ENCODE results near the gene COX6A1. TPM values are rescaled to one million over a fixed set of nuclear protein-coding genes. Genes with fewer than 3 reads are reported as not detected.

Gene COX6A1
- total and polyA plus RNA-seq, 4 donors: 338 to 910 (median 536) TPM

- TF ChIP-seq YY1 (IDR thresholded peaks at IDR 0.05) (no peak), HNF4A (conservative IDR thresholded peaks at IDR 0.05) (no peak), SP1 (IDR thresholded peaks at IDR 0.05) (no peak), HNF4G (IDR thresholded peaks at IDR 0.05) (no peak)
- TF ChIP-seq, protein P1, sequence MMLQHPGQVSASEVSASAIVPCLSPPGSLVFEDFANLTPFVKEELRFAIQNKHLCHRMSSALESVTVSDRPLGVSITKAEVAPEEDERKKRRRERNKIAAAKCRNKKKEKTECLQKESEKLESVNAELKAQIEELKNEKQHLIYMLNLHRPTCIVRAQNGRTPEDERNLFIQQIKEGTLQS (IDR thresholded peaks at IDR 0.05): no peak
- peak overlapping the region in 1 of 2 donors; percentile 7 for H3K9ac ChIP-seq (ENCODE audit: low read depth in 1 of 2, low read length in 2 of 2)
- H3K9me3 ChIP-seq (ENCODE audit: control insufficient read depth in 4 of 4, low read length in 3 of 4): no peaks in the 10 kb centered on the region
- peaks cover 0 to 29% (median 17%) of the 10 kb centered on the region in 4 donors for H3K4me1 ChIP-seq (ENCODE audit: control insufficient read depth in 4 of 4, insufficient read depth in 4 of 4, low read length in 3 of 4)
- peaks cover 0 to 9% (median 5%) of the 10 kb centered on the region in 4 donors for H3K36me3 ChIP-seq (ENCODE audit: control insufficient read depth in 4 of 4, insufficient read depth in 3 of 4, low read depth in 1 of 4, low read length in 3 of 4)
- DNase-seq (ENCODE audit: low spot score): no peak
- peak overlapping the region; percentile 15 to 92 for H3K27ac ChIP-seq (ENCODE audit: low read depth in 1 of 2, low read length in 2 of 2)
- WGBS: 72% methylated on average over 26 of the region's 26 CpGs
- peak overlapping the region; percentile 62 to 96 (median 86) for H3K4me3 ChIP-seq (ENCODE audit: low read depth in 1 of 3, low read length in 3 of 3)
- H3K27me3 ChIP-seq (ENCODE audit: control insufficient read depth in 4 of 4, insufficient read depth in 4 of 4, low read length in 3 of 4): no peaks in the 10 kb centered on the region
Observed at GRCh38 chr12:120470150-120470784, 32.4 kb downstream of the COX6A1 start.

DNA sequence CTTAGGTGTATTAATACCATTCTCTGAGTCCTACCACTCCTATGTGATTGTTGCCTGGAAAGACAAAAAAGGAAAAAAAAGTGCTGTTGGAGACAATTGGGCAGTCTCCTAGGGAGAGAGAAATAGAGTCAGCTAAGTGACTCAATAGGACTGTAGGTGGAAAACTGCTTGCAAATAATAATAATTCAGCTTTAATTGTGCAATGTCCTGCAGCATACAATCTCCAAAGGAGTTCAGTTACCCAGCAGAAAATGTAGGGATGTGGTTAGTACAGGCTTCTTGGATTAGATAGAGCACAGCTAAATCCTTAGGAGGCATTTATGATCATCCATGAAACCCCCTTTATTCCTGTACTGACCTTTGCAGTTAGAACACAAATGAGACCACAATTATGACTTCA, 34.6 kb downstream of the COX6A1 start:
- Histone ChIP-seq H3K36me3 (ENCODE audit: control insufficient read depth in 4 of 4, insufficient read depth in 3 of 4, low read depth in 1 of 4, low read length in 3 of 4) (no peaks in the 10 kb centered on the region), H3K27ac (ENCODE audit: low read depth in 1 of 2, low read length in 2 of 2) (no peak overlapping the region), H3K4me3 (ENCODE audit: low read depth in 1 of 3, low read length in 3 of 3) (no peak overlapping the region), H3K27me3 (ENCODE audit: control insufficient read depth in 4 of 4, insufficient read depth in 4 of 4, low read length in 3 of 4) (no peaks in the 10 kb centered on the region), H3K9me3 (ENCODE audit: control insufficient read depth in 4 of 4, low read length in 3 of 4) (no peaks in the 10 kb centered on the region), H3K9ac (ENCODE audit: low read depth in 1 of 2, low read length in 2 of 2) (no peak overlapping the region), H3K4me1 (ENCODE audit: control insufficient read depth in 4 of 4, insufficient read depth in 4 of 4, low read length in 3 of 4) (peaks cover 0 to 15% (median 14%) of the 10 kb centered on the region in 4 donors)
- no peak for DNase-seq (ENCODE audit: low spot score)
- TF ChIP-seq RXRA (IDR thresholded peaks at IDR 0.05) (no peak), SP1 (IDR thresholded peaks at IDR 0.05) (no peak), JUND (IDR thresholded peaks at IDR 0.05) (no peak), YY1 (IDR thresholded peaks at IDR 0.05) (no peak), EGR1 (IDR thresholded peaks at IDR 0.05; ENCODE audit: low read depth in 2 of 2) (no peak), REST (IDR thresholded peaks at IDR 0.05) (no peak), NR2F2 (IDR thresholded peaks at IDR 0.05) (no peak), RAD21 (IDR thresholded peaks at IDR 0.05) (no peak), FOXA1 (IDR thresholded peaks at IDR 0.05) (no peak), HNF4G (IDR thresholded peaks at IDR 0.05) (no peak), HNF4A (conservative IDR thresholded peaks at IDR 0.05) (no peak), GABPA (IDR thresholded peaks at IDR 0.05 in 1 of 2, conservative IDR thresholded peaks at IDR 0.05 in 1 of 2) (no peak)
- TF ChIP-seq, protein P2, sequence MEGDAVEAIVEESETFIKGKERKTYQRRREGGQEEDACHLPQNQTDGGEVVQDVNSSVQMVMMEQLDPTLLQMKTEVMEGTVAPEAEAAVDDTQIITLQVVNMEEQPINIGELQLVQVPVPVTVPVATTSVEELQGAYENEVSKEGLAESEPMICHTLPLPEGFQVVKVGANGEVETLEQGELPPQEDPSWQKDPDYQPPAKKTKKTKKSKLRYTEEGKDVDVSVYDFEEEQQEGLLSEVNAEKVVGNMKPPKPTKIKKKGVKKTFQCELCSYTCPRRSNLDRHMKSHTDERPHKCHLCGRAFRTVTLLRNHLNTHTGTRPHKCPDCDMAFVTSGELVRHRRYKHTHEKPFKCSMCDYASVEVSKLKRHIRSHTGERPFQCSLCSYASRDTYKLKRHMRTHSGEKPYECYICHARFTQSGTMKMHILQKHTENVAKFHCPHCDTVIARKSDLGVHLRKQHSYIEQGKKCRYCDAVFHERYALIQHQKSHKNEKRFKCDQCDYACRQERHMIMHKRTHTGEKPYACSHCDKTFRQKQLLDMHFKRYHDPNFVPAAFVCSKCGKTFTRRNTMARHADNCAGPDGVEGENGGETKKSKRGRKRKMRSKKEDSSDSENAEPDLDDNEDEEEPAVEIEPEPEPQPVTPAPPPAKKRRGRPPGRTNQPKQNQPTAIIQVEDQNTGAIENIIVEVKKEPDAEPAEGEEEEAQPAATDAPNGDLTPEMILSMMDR (IDR thresholded peaks at IDR 0.05; ENCODE audit: low read depth, low read length, missing input control): no peak
- TF ChIP-seq, protein P3, sequence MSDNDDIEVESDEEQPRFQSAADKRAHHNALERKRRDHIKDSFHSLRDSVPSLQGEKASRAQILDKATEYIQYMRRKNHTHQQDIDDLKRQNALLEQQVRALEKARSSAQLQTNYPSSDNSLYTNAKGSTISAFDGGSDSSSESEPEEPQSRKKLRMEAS (IDR thresholded peaks at IDR 0.05): no peak
- TF ChIP-seq, protein P1 (IDR thresholded peaks at IDR 0.05): no peak
- TF ChIP-seq, protein P4, sequence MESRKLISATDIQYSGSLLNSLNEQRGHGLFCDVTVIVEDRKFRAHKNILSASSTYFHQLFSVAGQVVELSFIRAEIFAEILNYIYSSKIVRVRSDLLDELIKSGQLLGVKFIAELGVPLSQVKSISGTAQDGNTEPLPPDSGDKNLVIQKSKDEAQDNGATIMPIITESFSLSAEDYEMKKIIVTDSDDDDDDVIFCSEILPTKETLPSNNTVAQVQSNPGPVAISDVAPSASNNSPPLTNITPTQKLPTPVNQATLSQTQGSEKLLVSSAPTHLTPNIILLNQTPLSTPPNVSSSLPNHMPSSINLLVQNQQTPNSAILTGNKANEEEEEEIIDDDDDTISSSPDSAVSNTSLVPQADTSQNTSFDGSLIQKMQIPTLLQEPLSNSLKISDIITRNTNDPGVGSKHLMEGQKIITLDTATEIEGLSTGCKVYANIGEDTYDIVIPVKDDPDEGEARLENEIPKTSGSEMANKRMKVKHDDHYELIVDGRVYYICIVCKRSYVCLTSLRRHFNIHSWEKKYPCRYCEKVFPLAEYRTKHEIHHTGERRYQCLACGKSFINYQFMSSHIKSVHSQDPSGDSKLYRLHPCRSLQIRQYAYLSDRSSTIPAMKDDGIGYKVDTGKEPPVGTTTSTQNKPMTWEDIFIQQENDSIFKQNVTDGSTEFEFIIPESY (IDR thresholded peaks at IDR 0.05): no peak

Measured in liver (tissue), 9 donors.